Mesendoderm (in vitro differentiated cells): ENCODE results near the gene NCK2.

Experiments
- DNase-seq: peaks from one replicate; pipeline ENCODE4 v3.0.0; 2013
- H2AK5ac ChIP-seq: 2 replicates; pipeline ENCODE4 v1.6.1; 2013; ENCODE audit warnings: low read length, inconsistent platforms
- H2BK120ac ChIP-seq: 2 replicates; pipeline ENCODE4 v1.6.1; 2013; ENCODE audit warnings: low read depth, mild to moderate bottlenecking, low read length, moderate library complexity, mixed read lengths
- H2BK15ac ChIP-seq: replicated peaks from 2 replicates; pipeline ENCODE4 v1.6.1; 2013; ENCODE audit warnings: low read depth, mild to moderate bottlenecking, moderate library complexity
- H2BK5ac ChIP-seq: 2 replicates; pipeline ENCODE4 v1.6.1; 2013; ENCODE audit warnings: low read length, inconsistent platforms
- H3K18ac ChIP-seq: 2 replicates; pipeline ENCODE4 v1.6.1; 2013; ENCODE audit warnings: mild to moderate bottlenecking, low read length, mixed read lengths
- H3K23ac ChIP-seq: one replicate; pipeline ENCODE4 v1.6.1; 2013; ENCODE audit warnings: low read length
- H3K27ac ChIP-seq: 2 replicates; pipeline ENCODE4 v1.5.1; 2013; ENCODE audit warnings: low read depth, mild to moderate bottlenecking, inconsistent platforms, low read length, moderate library complexity
- H3K27me3 ChIP-seq: 2 replicates; pipeline ENCODE4 v1.6.1; 2013; ENCODE audit warnings: low read length, control low read depth, mild to moderate bottlenecking, inconsistent platforms; ENCODE audit not compliant: insufficient read depth, poor library complexity
- H3K36me3 ChIP-seq: 2 replicates; pipeline ENCODE4 v1.6.1; 2013; ENCODE audit warnings: low read length, inconsistent platforms; ENCODE audit not compliant: control insufficient read depth, insufficient read depth
- H3K4ac ChIP-seq: one replicate; pipeline ENCODE4 v1.6.1; 2013; ENCODE audit warnings: low read depth, mild to moderate bottlenecking, low read length, moderate library complexity
- H3K4me1 ChIP-seq: 2 replicates; pipeline ENCODE4 v1.6.1; 2013; ENCODE audit warnings: low read depth, low read length, inconsistent platforms; ENCODE audit not compliant: control insufficient read depth
- H3K4me2 ChIP-seq: 2 replicates; pipeline ENCODE4 v1.6.1; 2013; ENCODE audit warnings: low read length
- H3K4me3 ChIP-seq: 2 replicates; pipeline ENCODE4 v1.5.1; 2013; ENCODE audit warnings: mild to moderate bottlenecking, low read length
- H3K56ac ChIP-seq: one replicate; pipeline ENCODE4 v1.6.1; 2013; ENCODE audit warnings: low read length
- H3K79me1 ChIP-seq: 2 replicates; pipeline ENCODE4 v1.6.1; 2013; ENCODE audit warnings: low read length, inconsistent platforms
- H3K79me2 ChIP-seq: 2 replicates; pipeline ENCODE4 v1.6.1; 2013; ENCODE audit warnings: mild to moderate bottlenecking, low read length; ENCODE audit not compliant: control insufficient read depth, insufficient read depth
- H3K9ac ChIP-seq: 2 replicates; pipeline ENCODE4 v1.6.1; 2013; ENCODE audit warnings: low read length, inconsistent platforms
- H4K5ac ChIP-seq: one replicate; pipeline ENCODE4 v1.6.1; 2013; ENCODE audit warnings: low read length
- H4K8ac ChIP-seq: one replicate; pipeline ENCODE4 v1.6.1; 2013; ENCODE audit warnings: low read depth, mild to moderate bottlenecking, control low read depth, low read length, moderate library complexity
- WGBS: extraction: QIAGEN DNeasy Blood & Tissue Kit; methylation state at CpG from one replicate; pipeline ENCODE4 v1.1.7; 2013; ENCODE audit warnings: low lambda C conversion rate, missing lambda C conversion rate; ENCODE audit not compliant: insufficient coverage; ENCODE audit errors: extremely low coverage; 5-methylcytosine and 5-hydroxymethylcytosine counted together

Gene NCK2

GRCh38 chr2:105764059-105764458, 19.3 kb downstream of the NCK2 start:
- Histone ChIP-seq H4K5ac (no peak overlapping the region), H3K4ac (no peak overlapping the region), H3K56ac (no peak overlapping the region), H3K4me2 (no peak overlapping the region), H2BK120ac (no peak overlapping the region), H3K36me3 (no peaks in the 10 kb centered on the region), H3K27ac (no peak overlapping the region), H2BK5ac (no peak overlapping the region), H3K79me2 (peaks cover 88% of the 10 kb centered on the region), H3K4me3 (no peak overlapping the region), H3K18ac (no peak overlapping the region), H3K27me3 (no peaks in the 10 kb centered on the region), H3K9ac (no peak overlapping the region), H2BK15ac (no peak overlapping the region), H3K4me1 (peaks cover 13% of the 10 kb centered on the region), H2AK5ac (no peak overlapping the region), H4K8ac (no peak overlapping the region), H3K23ac (peak overlapping the region; percentile 80), H3K79me1 (peaks cover 46% of the 10 kb centered on the region)
- no peak for DNase-seq
- no CpG with 5 or more reads among the region's 9 CpGs for WGBS

DNA sequence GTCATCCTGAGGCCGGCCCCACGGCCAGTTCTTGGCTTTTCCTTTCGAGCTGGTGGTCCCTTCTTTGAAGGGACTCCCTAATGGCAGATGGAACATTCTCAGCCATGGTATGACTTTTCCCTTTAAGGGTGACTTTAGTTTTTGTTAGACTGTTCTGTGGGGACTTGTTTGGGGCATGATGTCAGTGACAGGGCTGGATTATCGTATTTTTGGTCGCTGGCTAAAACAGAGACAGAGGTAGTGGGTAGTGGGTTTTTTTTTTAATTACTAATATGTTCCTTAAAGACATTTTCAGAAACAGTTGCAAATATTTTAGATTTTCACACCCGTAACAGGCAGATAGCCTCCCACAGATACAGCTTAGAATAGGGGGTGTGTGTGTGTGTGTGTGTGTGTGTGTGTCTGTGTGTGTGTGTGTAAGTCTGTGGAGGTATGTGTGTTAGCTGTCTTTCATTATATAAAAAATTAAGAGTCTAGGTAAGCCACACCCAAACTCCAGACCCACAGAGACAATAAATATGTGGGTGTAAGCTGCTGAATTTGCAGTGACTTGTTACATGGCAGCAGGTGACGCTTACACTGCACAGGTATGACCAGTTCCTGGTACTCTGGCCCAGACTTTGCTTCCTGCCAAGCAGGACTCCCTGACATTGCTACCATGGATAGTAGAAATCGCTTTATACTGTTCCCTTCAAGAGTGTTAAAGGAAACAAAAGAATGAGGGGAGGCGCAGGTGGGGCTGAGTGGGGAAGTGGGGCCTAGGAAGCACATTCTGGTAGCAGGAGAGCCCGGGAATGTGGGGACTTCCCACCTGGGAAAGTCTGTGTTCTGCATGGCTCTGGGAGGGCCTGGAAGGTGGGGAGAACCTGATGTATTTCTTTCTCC, 20.9 kb downstream of the NCK2 start:
- Histone ChIP-seq H4K8ac (no peak overlapping the region), H3K27me3 (no peaks in the 10 kb centered on the region), H3K56ac (no peak overlapping the region), H2AK5ac (no peak overlapping the region), H2BK15ac (no peak overlapping the region), H2BK120ac (no peak overlapping the region), H3K27ac (no peak overlapping the region), H2BK5ac (no peak overlapping the region), H3K4ac (no peak overlapping the region), H3K36me3 (no peaks in the 10 kb centered on the region), H3K79me2 (peaks cover 86% of the 10 kb centered on the region), H3K18ac (no peak overlapping the region), H3K79me1 (peaks cover 41% of the 10 kb centered on the region), H3K23ac (no peak overlapping the region), H3K4me3 (no peak overlapping the region), H3K4me2 (no peak overlapping the region), H3K4me1 (peaks cover 5% of the 10 kb centered on the region), H3K9ac (no peak overlapping the region), H4K5ac (no peak overlapping the region)
- WGBS = no CpG with 5 or more reads among the region's 10 CpGs
- no peak for DNase-seq

DNA sequence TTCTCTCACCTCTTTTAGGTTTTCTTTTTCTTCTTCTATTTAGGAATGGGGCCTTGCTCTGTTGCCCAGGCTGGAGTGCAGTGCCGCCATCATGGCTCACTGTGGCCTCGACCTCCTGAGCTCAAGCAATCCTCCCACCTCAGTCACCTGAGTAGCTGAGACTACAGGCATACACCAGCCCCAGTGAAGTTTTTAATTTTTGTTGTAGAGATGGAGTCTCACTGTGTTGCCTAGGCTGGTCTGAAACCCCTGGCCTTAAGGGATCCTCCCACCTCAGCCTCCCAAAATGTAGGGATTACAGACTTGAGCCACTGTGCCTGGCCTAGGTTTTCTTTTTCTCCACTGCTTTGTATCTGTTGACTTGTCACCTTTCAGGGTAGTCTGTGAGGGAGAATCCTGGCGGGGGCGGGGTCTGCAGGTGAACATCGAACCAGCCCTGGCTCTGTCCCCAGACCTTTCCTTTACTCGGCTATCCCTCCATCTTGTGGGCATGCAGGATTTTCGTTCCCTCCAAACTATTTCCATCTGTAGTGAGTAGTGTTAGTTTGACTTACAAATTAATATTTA, 21.7 kb downstream of the NCK2 start:
- no peak overlapping the region for H2AK5ac ChIP-seq
- WGBS = no CpG with 5 or more reads among the region's 7 CpGs
- no peaks in the 10 kb centered on the region for H3K36me3 ChIP-seq
- H2BK120ac ChIP-seq = no peak overlapping the region
- H3K23ac ChIP-seq = no peak overlapping the region
- no peak overlapping the region for H2BK15ac ChIP-seq
- no peak overlapping the region for H3K18ac ChIP-seq
- H3K27me3 ChIP-seq = no peaks in the 10 kb centered on the region
- no peak overlapping the region for H3K9ac ChIP-seq
- peaks cover 38% of the 10 kb centered on the region for H3K79me1 ChIP-seq
- H2BK5ac ChIP-seq = no peak overlapping the region
- no peak overlapping the region for H3K4ac ChIP-seq
- no peak overlapping the region for H4K8ac ChIP-seq
- no peak overlapping the region for H3K27ac ChIP-seq
- no peak overlapping the region for H4K5ac ChIP-seq
- H3K4me1 ChIP-seq = peaks cover 5% of the 10 kb centered on the region
- no peak overlapping the region for H3K4me3 ChIP-seq
- no peak overlapping the region for H3K56ac ChIP-seq
- H3K4me2 ChIP-seq = no peak overlapping the region
- no peak for DNase-seq
- peaks cover 79% of the 10 kb centered on the region for H3K79me2 ChIP-seq

- no peak overlapping the region for H3K56ac ChIP-seq
- no peak for DNase-seq
- H4K8ac ChIP-seq = no peak overlapping the region
- no peak overlapping the region for H3K23ac ChIP-seq
- peaks cover 82% of the 10 kb centered on the region for H3K79me2 ChIP-seq
- H3K36me3 ChIP-seq = no peaks in the 10 kb centered on the region
- WGBS = no CpG with 5 or more reads among the region's 6 CpGs
- H3K79me1 ChIP-seq = peaks cover 41% of the 10 kb centered on the region
- H4K5ac ChIP-seq = no peak overlapping the region
- H3K4me2 ChIP-seq = no peak overlapping the region
- H3K27me3 ChIP-seq = no peaks in the 10 kb centered on the region
- no peak overlapping the region for H3K4me3 ChIP-seq
- no peak overlapping the region for H3K9ac ChIP-seq
- no peak overlapping the region for H3K18ac ChIP-seq
- H2BK120ac ChIP-seq = no peak overlapping the region
- no peak overlapping the region for H3K4ac ChIP-seq
- no peaks in the 10 kb centered on the region for H3K4me1 ChIP-seq
- H3K27ac ChIP-seq = no peak overlapping the region
- no peak overlapping the region for H2BK5ac ChIP-seq
- no peak overlapping the region for H2BK15ac ChIP-seq
- no peak overlapping the region for H2AK5ac ChIP-seq
Measured at GRCh38 chr2:105768176-105768575, 23.5 kb downstream of the NCK2 start.

- no peak overlapping the region for H2AK5ac ChIP-seq
- H3K4me2 ChIP-seq = no peak overlapping the region
- peak; percentile 56 for DNase-seq
- no peaks in the 10 kb centered on the region for H3K36me3 ChIP-seq
- no peaks in the 10 kb centered on the region for H3K4me1 ChIP-seq
- H3K56ac ChIP-seq = no peak overlapping the region
- H4K8ac ChIP-seq = no peak overlapping the region
- H3K79me1 ChIP-seq = peaks cover 42% of the 10 kb centered on the region
- H3K18ac ChIP-seq = no peak overlapping the region
- peaks cover 80% of the 10 kb centered on the region for H3K79me2 ChIP-seq
- no peak overlapping the region for H4K5ac ChIP-seq
- H3K4ac ChIP-seq = no peak overlapping the region
- H3K27ac ChIP-seq = no peak overlapping the region
- H2BK5ac ChIP-seq = no peak overlapping the region
- H3K27me3 ChIP-seq = no peaks in the 10 kb centered on the region
- no peak overlapping the region for H3K23ac ChIP-seq
- no peak overlapping the region for H2BK15ac ChIP-seq
- H3K4me3 ChIP-seq = no peak overlapping the region
- H3K9ac ChIP-seq = no peak overlapping the region
- no peak overlapping the region for H2BK120ac ChIP-seq
- WGBS = no CpG with 5 or more reads among the region's 6 CpGs
Measured at GRCh38 chr2:105768961-105769452, 24.3 kb downstream of the NCK2 start.
